ENCODE measurements around the gene RAB1A.

Gene RAB1A

DNA sequence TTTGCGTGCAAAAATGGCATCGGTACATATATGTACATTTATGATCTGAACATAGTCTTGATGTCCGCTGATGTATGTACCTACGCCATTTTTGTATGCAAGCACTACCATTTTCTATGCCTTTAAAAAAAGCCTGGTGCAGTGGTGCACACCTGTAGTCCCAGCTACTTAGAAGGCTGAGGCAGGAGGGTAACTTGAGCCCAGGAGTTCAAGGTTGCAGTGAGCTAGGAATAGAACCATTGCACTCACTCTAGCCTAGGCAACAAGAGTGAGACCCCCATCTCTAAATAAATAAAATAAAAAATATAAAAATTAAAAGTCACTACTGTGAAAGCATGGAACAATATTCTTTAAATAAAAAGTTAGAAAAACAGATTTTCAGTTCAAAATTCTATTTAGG lies 16.7 kb downstream of the RAB1A start:
- H3K27me3 ChIP-seq (ENCODE audit: control insufficient read depth in 1 of 2, insufficient read depth in 2 of 2, low read length in 2 of 2) = no peaks in the 10 kb centered on the region
- H3K9me3 ChIP-seq (ENCODE audit: low read length) = no peaks in the 10 kb centered on the region
- H3K36me3 ChIP-seq (ENCODE audit: insufficient read depth, low read length) = no peaks in the 10 kb centered on the region
- no peak overlapping the region for H3K27ac ChIP-seq (ENCODE audit: low read depth, low read length)
- H3K4me3 ChIP-seq (ENCODE audit: low read depth in 1 of 2, low read length in 2 of 2) = no peak overlapping the region
- no peak overlapping the region for H3K9ac ChIP-seq (ENCODE audit: low read length)
- no peaks in the 10 kb centered on the region for H3K4me1 ChIP-seq (ENCODE audit: insufficient read depth, low read length)

DNA sequence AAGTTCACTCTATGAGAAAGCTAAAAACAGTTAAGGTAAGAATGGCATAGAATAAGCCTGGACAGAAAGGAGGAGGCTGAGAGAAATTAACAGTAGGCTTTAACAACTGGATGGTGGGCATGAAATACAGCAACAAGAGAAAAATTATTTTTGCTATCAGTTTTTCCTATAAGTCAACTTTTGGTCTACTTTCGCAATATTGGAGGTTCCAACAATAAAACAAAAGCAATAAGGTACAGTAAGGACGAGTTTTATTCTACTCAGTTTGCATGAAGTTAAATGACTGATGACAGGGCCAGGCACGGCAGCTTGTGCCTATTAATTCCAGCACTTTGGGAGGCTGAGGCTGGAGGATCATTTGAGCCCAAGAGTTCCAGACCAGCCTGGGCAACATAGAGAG lies 17.3 kb downstream of the RAB1A start:
- H3K36me3 ChIP-seq (ENCODE audit: insufficient read depth, low read length) = no peaks in the 10 kb centered on the region
- no peak overlapping the region for H3K27ac ChIP-seq (ENCODE audit: low read depth, low read length)
- H3K9me3 ChIP-seq (ENCODE audit: low read length) = no peaks in the 10 kb centered on the region
- no peak overlapping the region for H3K9ac ChIP-seq (ENCODE audit: low read length)
- H3K4me3 ChIP-seq (ENCODE audit: low read depth in 1 of 2, low read length in 2 of 2) = no peak overlapping the region
- H3K4me1 ChIP-seq (ENCODE audit: insufficient read depth, low read length) = no peaks in the 10 kb centered on the region
- H3K27me3 ChIP-seq (ENCODE audit: control insufficient read depth in 1 of 2, insufficient read depth in 2 of 2, low read length in 2 of 2) = no peaks in the 10 kb centered on the region

DNA sequence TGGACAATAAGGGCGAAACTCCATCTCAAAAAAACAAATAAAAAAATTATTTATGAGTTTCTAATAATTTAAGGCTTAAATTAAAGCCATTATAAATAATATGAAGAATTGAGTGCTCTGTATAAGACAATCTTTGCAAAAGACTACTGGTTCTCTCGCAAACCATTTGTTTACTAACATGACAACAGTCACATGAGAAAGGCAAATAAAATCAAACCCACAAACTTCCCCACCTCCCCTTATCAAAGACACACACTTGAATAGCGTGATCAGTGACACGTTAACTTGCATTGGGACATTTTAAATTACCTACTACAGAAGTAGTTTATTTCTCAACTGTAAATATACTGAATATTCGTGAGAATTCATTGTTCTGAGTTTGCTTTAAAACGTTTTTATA lies 21.1 kb downstream of the RAB1A start:
- H3K9ac ChIP-seq (ENCODE audit: low read length) = no peak overlapping the region
- no peak overlapping the region for H3K27ac ChIP-seq (ENCODE audit: low read depth, low read length)
- peaks cover 7% of the 10 kb centered on the region for H3K4me1 ChIP-seq (ENCODE audit: insufficient read depth, low read length)

DNA sequence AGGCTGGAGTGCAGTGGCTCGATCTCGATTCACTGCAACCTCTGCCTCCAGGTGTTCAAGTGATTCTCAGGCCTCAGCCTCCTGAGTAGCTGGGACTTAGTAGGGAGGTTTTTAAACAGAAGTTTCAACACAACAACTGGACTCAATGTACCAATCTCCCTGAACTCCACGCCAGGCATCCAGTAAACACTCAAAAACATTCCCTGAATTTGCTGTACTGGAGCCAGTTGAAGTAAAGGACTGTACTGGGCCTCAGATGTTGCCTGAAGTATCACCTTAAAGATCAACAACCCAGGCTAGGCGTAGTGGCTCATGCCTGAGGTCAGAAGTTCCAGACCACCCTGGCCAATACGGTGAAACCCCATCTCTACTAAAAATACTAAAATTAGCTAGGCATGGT lies 22.4 kb downstream of the RAB1A start:
- Histone ChIP-seq H3K4me3 (ENCODE audit: low read depth in 1 of 2, low read length in 2 of 2) (no peak overlapping the region), H3K36me3 (ENCODE audit: insufficient read depth, low read length) (peaks cover 8% of the 10 kb centered on the region), H3K4me1 (ENCODE audit: insufficient read depth, low read length) (peaks cover 7% of the 10 kb centered on the region), H3K27me3 (ENCODE audit: control insufficient read depth in 1 of 2, insufficient read depth in 2 of 2, low read length in 2 of 2) (no peaks in the 10 kb centered on the region), H3K9ac (ENCODE audit: low read length) (no peak overlapping the region), H3K27ac (ENCODE audit: low read depth, low read length) (no peak overlapping the region), H3K9me3 (ENCODE audit: low read length) (no peaks in the 10 kb centered on the region)

More for the DNA sequence above, 21.1 kb downstream of the RAB1A start:
- no peaks in the 10 kb centered on the region for H3K36me3 ChIP-seq (ENCODE audit: insufficient read depth, low read length)
- H3K27me3 ChIP-seq (ENCODE audit: control insufficient read depth in 1 of 2, insufficient read depth in 2 of 2, low read length in 2 of 2) = no peaks in the 10 kb centered on the region
- no peaks in the 10 kb centered on the region for H3K9me3 ChIP-seq (ENCODE audit: low read length)
- no peak overlapping the region for H3K4me3 ChIP-seq (ENCODE audit: low read depth in 1 of 2, low read length in 2 of 2)

DNA sequence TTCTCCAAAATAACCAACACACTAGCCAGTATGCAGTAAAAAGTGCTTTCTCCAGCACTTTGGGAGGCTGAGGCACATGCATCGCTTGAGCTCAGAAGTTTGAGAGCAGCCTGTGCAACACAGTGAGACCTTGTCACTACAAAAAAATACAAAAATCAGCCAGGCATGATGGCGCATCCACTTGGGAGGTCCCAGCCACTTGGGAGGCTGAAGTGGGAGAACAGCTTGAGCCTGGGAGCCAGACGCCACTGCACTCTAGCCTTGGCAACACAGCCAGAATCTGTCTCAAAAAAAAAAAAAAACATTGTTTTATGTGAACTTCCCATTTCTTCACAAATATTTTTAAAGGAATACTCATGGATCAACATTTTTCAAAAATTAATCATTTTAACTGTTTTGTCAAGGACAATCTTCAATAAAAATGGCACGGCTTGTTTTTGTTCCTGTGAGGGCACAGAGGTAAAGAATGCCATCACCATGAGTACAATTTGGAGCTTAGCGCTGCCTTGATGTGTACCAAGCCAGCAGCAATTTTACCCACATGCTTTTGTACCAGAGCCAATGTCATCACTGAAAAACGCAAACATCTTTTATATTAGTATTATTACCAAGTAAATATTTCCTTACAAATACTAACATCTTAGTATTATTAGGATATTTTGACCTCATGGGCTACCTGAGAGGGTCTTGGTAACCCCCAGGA lies 26.7 kb downstream of the RAB1A start:
- peaks cover 26% of the 10 kb centered on the region for H3K36me3 ChIP-seq (ENCODE audit: insufficient read depth, low read length)
- H3K9me3 ChIP-seq (ENCODE audit: low read length) = no peaks in the 10 kb centered on the region
- H3K4me1 ChIP-seq (ENCODE audit: insufficient read depth, low read length) = peaks cover 7% of the 10 kb centered on the region
- no peak overlapping the region for H3K4me3 ChIP-seq (ENCODE audit: low read depth in 1 of 2, low read length in 2 of 2)
- H3K27me3 ChIP-seq (ENCODE audit: control insufficient read depth in 1 of 2, insufficient read depth in 2 of 2, low read length in 2 of 2) = no peaks in the 10 kb centered on the region
- no peak overlapping the region for H3K9ac ChIP-seq (ENCODE audit: low read length)
- no peak overlapping the region for H3K27ac ChIP-seq (ENCODE audit: low read depth, low read length)

DNA sequence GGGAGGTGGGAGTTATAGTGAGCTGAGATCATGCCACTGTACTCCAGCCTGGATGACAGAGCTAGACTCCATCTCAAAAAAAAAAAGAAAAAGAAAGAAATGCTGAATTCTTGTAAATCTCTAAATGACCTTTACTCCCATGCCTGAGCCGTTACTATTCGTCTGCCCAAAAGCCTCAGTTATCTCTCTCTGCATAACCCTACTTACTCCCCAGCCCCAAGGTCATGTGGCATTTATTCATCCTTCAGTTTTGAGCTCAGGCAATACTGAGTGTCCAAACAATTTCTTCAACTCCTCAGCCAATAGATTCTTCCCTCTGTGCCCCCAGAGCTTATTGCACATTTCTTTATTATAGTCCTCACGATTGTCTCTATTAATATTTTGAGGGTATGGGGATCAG lies 28.8 kb downstream of the RAB1A start:
- Histone ChIP-seq H3K36me3 (ENCODE audit: insufficient read depth, low read length) (peaks cover 35% of the 10 kb centered on the region), H3K27me3 (ENCODE audit: control insufficient read depth in 1 of 2, insufficient read depth in 2 of 2, low read length in 2 of 2) (no peaks in the 10 kb centered on the region), H3K4me3 (ENCODE audit: low read depth in 1 of 2, low read length in 2 of 2) (no peak overlapping the region), H3K27ac (ENCODE audit: low read depth, low read length) (no peak overlapping the region), H3K4me1 (ENCODE audit: insufficient read depth, low read length) (no peaks in the 10 kb centered on the region), H3K9me3 (ENCODE audit: low read length) (no peaks in the 10 kb centered on the region), H3K9ac (ENCODE audit: low read length) (no peak overlapping the region)

DNA sequence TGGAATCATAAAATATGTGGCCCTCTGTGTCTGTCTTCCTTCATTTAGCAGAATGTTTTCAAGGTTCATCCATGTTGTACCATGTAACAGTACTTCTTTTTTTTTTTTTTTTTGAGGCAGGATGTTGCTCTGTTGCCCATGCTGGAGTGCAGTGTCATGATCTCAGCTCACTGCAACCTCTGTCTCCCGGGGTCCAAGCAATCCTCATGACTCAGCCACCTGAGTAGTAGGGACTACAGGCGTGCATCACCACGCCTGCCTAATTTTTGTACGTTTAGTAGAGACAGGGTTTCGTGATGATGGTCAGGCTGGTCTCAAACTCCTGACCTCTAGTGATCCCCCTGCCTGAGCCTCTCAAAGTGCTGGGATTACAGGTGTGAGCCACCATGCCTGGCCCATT lies 31.2 kb downstream of the RAB1A start:
- H3K36me3 ChIP-seq (ENCODE audit: insufficient read depth, low read length) = peaks cover 48% of the 10 kb centered on the region
- no peak overlapping the region for H3K9ac ChIP-seq (ENCODE audit: low read length)
- H3K9me3 ChIP-seq (ENCODE audit: low read length) = no peaks in the 10 kb centered on the region
- no peak overlapping the region for H3K4me3 ChIP-seq (ENCODE audit: low read depth in 1 of 2, low read length in 2 of 2)
- no peaks in the 10 kb centered on the region for H3K27me3 ChIP-seq (ENCODE audit: control insufficient read depth in 1 of 2, insufficient read depth in 2 of 2, low read length in 2 of 2)
- H3K27ac ChIP-seq (ENCODE audit: low read depth, low read length) = no peak overlapping the region
- H3K4me1 ChIP-seq (ENCODE audit: insufficient read depth, low read length) = no peaks in the 10 kb centered on the region

DNA sequence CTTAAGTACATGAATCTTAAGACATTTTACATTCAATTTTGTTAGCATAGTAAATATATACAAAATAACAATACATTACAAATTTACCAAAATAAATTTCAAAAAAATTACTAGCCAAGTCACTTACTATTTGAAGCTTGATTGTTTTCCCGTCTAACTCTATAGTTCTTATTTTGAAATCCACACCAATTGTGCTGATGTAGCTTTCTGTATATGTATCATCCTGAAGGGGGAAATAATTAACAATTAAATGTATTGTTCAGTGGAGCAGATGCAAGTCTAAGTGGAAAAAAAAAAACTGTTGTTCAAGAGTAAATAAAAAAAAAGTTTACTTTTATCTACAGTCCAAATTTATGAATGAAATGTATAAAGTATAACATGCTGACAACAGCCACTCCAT lies 32.1 kb downstream of the RAB1A start:
- no peak overlapping the region for H3K9ac ChIP-seq (ENCODE audit: low read length)
- no peaks in the 10 kb centered on the region for H3K27me3 ChIP-seq (ENCODE audit: control insufficient read depth in 1 of 2, insufficient read depth in 2 of 2, low read length in 2 of 2)
- H3K27ac ChIP-seq (ENCODE audit: low read depth, low read length) = no peak overlapping the region
- H3K4me1 ChIP-seq (ENCODE audit: insufficient read depth, low read length) = no peaks in the 10 kb centered on the region
- no peaks in the 10 kb centered on the region for H3K9me3 ChIP-seq (ENCODE audit: low read length)
- H3K4me3 ChIP-seq (ENCODE audit: low read depth in 1 of 2, low read length in 2 of 2) = no peak overlapping the region
- H3K36me3 ChIP-seq (ENCODE audit: insufficient read depth, low read length) = peaks cover 49% of the 10 kb centered on the region

DNA sequence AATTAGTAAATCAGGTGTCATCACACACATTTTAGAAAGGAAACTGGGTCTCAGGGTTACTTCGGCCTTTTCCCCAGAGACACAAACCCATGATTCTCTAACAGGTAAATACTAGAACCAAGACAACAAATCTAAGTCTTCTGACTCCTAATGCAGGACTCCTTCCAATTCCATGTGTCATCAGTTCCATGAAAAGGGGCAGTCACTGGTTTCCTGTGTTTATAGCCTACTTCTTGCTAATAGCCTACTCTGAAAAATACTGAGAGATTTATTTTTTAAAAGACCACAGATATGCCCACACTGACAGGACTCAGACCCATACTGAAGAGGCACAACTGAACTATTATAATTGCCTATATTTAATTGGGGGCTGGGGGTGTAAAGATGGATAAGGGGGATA lies 33.0 kb downstream of the RAB1A start:
- H3K4me1 ChIP-seq (ENCODE audit: insufficient read depth, low read length) = no peaks in the 10 kb centered on the region
- H3K27me3 ChIP-seq (ENCODE audit: control insufficient read depth in 1 of 2, insufficient read depth in 2 of 2, low read length in 2 of 2) = no peaks in the 10 kb centered on the region
- H3K27ac ChIP-seq (ENCODE audit: low read depth, low read length) = no peak overlapping the region
- no peaks in the 10 kb centered on the region for H3K9me3 ChIP-seq (ENCODE audit: low read length)
- H3K9ac ChIP-seq (ENCODE audit: low read length) = no peak overlapping the region
- H3K36me3 ChIP-seq (ENCODE audit: insufficient read depth, low read length) = peaks cover 47% of the 10 kb centered on the region
- H3K4me3 ChIP-seq (ENCODE audit: low read depth in 1 of 2, low read length in 2 of 2) = no peak overlapping the region

DNA sequence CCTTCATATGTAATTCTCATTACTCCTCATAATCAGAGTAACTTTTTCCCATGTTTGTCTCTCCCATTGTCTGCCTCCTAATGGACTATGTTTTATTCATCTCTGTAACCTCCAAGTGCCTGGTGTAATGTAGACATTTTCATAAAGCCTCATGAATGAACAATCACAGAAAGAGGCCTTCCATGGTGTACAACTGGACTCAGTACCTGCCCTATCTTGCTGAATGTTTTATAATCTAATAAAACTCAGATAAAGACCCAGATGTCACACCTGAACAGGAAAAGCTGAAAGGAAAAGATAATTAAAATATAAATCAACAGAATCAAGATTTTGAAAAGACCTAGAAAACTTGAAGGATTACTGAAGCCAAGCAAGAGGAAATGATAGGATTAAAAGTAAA lies 36.7 kb downstream of the RAB1A start:
- peaks cover 60% of the 10 kb centered on the region for H3K36me3 ChIP-seq (ENCODE audit: insufficient read depth, low read length)

DNA sequence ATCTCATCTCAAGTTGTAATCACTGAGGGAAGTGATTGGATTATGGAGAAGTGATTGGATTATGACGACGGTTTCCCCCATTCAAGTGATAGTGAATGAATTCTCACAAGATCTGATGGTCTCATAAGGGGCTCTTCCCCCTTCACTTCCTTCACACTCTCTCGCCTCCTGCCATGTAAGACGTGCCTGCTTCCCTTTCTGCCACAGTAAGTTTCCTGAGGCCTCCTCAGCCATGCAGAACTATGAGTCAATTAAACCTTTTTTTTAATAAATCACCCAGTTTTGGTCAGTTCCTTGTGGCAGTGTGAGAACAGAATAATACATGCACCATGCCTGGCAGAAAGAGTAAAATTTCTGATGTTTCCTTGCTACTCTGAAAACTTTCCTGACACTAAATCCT lies 37.1 kb downstream of the RAB1A start:
- H3K9ac ChIP-seq (ENCODE audit: low read length) = no peak overlapping the region
- no peak overlapping the region for H3K27ac ChIP-seq (ENCODE audit: low read depth, low read length)
- H3K36me3 ChIP-seq (ENCODE audit: insufficient read depth, low read length) = peaks cover 64% of the 10 kb centered on the region
- no peaks in the 10 kb centered on the region for H3K27me3 ChIP-seq (ENCODE audit: control insufficient read depth in 1 of 2, insufficient read depth in 2 of 2, low read length in 2 of 2)
- no peak overlapping the region for H3K4me3 ChIP-seq (ENCODE audit: low read depth in 1 of 2, low read length in 2 of 2)
- no peaks in the 10 kb centered on the region for H3K9me3 ChIP-seq (ENCODE audit: low read length)
- H3K4me1 ChIP-seq (ENCODE audit: insufficient read depth, low read length) = no peaks in the 10 kb centered on the region

More for the DNA sequence above, 36.7 kb downstream of the RAB1A start:
- no peaks in the 10 kb centered on the region for H3K4me1 ChIP-seq (ENCODE audit: insufficient read depth, low read length)
- H3K27me3 ChIP-seq (ENCODE audit: control insufficient read depth in 1 of 2, insufficient read depth in 2 of 2, low read length in 2 of 2) = no peaks in the 10 kb centered on the region
- no peak overlapping the region for H3K27ac ChIP-seq (ENCODE audit: low read depth, low read length)
- no peaks in the 10 kb centered on the region for H3K9me3 ChIP-seq (ENCODE audit: low read length)
- no peak overlapping the region for H3K4me3 ChIP-seq (ENCODE audit: low read depth in 1 of 2, low read length in 2 of 2)
- H3K9ac ChIP-seq (ENCODE audit: low read length) = no peak overlapping the region

DNA sequence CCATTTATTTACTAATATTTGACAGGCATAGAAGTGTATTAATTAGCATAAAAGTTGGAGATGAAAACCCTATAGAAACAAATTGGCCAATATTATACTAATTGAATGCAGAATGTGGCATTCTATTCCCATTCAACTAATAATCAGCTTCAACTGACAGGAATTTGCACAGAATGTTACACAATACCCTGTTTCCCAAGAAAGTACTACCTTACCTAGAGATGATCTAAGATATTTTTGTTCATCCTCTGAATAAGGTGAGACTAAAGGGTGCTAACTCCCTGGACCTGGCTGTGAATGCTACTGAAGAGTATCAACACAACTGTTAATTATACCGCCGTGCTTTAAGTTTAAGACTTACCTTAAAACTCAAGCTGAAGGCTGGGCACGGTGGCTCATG lies 44.8 kb downstream of the RAB1A start:
- H3K9me3 ChIP-seq (ENCODE audit: low read length) = no peaks in the 10 kb centered on the region
- H3K36me3 ChIP-seq (ENCODE audit: insufficient read depth, low read length) = peaks cover 64% of the 10 kb centered on the region
- no peak overlapping the region for H3K9ac ChIP-seq (ENCODE audit: low read length)

More for the DNA sequence above, 44.8 kb downstream of the RAB1A start:
- Histone ChIP-seq H3K4me3 (ENCODE audit: low read depth in 1 of 2, low read length in 2 of 2) (no peak overlapping the region), H3K4me1 (ENCODE audit: insufficient read depth, low read length) (no peaks in the 10 kb centered on the region), H3K27me3 (ENCODE audit: control insufficient read depth in 1 of 2, insufficient read depth in 2 of 2, low read length in 2 of 2) (no peaks in the 10 kb centered on the region), H3K27ac (ENCODE audit: low read depth, low read length) (no peak overlapping the region)
